Endothelial cell (in vitro differentiated cells): ENCODE results near the gene XCL1. TPM values are rescaled to one million over a fixed set of nuclear protein-coding genes. Genes with fewer than 3 reads are reported as not detected.

Experiments
- DNase-seq: peaks from one replicate; pipeline ENCODE4 v3.0.0; 2021; ENCODE audit warnings: low spot score
- H3K27ac Mint-ChIP-seq: one replicate; pipeline ENCODE4 v1.8.0; 2021; ENCODE audit warnings: mixed read lengths, inconsistent platforms; ENCODE audit not compliant: unreplicated experiment
- H3K27me3 Mint-ChIP-seq: one replicate; pipeline ENCODE4 v1.8.0; 2021; ENCODE audit warnings: mild to moderate bottlenecking, moderate library complexity, mixed read lengths, inconsistent platforms; ENCODE audit not compliant: unreplicated experiment
- H3K36me3 Mint-ChIP-seq: one replicate; pipeline ENCODE4 v1.8.0; 2021; ENCODE audit warnings: mild to moderate bottlenecking, low read depth, mixed read lengths, inconsistent platforms; ENCODE audit not compliant: unreplicated experiment
- H3K4me1 Mint-ChIP-seq: one replicate; pipeline ENCODE4 v1.8.0; 2021; ENCODE audit warnings: mild to moderate bottlenecking, mixed read lengths, inconsistent platforms; ENCODE audit not compliant: unreplicated experiment
- H3K4me3 Mint-ChIP-seq: one replicate; pipeline ENCODE4 v1.8.0; 2021; ENCODE audit warnings: mild to moderate bottlenecking, mixed read lengths, inconsistent platforms; ENCODE audit not compliant: unreplicated experiment
- H3K9me3 Mint-ChIP-seq: one replicate; pipeline ENCODE4 v1.8.0; 2021; ENCODE audit warnings: mixed read lengths, inconsistent platforms; ENCODE audit not compliant: unreplicated experiment
- CTCF ChIP-seq: fragments of 200-600 bp; sonication (generic); IDR thresholded peaks from one replicate; pipeline ENCODE4 v1.5.0; 2021; ENCODE audit warnings: antibody characterized with exemption; ENCODE audit not compliant: unreplicated experiment
- total RNA-seq: library from RNA; stranded (reverse); fragmentation: NEBNext Ultra II Directional; extraction: Animal tissue kit (Norgen Biotek cat#: 25700); gene quantifications from one replicate; pipeline ENCODE4 v1.2.1, GENCODE V29; 2021; ENCODE audit not compliant: unreplicated experiment

XCL1 gene
- total RNA-seq, 1 donor from 2014 or later, result not detected

GRCh38 chr1:168554603-168555483, 21.6 kb upstream of the XCL1 start:
- Mint-ChIP-seq H3K27me3 (no peaks in the 10 kb centered on the region), H3K4me1 (peaks cover 7% of the 10 kb centered on the region), H3K36me3 (no peaks in the 10 kb centered on the region), H3K27ac (no peak overlapping the region), H3K4me3 (no peak overlapping the region), H3K9me3 (no peaks in the 10 kb centered on the region)
- TF ChIP-seq CTCF, result no peak
- no peak for DNase-seq

- Mint-ChIP-seq H3K27ac (no peak overlapping the region), H3K36me3 (no peaks in the 10 kb centered on the region), H3K4me1 (peaks cover 7% of the 10 kb centered on the region), H3K9me3 (no peaks in the 10 kb centered on the region), H3K27me3 (no peaks in the 10 kb centered on the region), H3K4me3 (no peak overlapping the region)
- no peak for TF ChIP-seq CTCF
- DNase-seq, result no peak
Observed at GRCh38 chr1:168555508-168556046, 20.8 kb upstream of the XCL1 start.

GRCh38 chr1:168556647-168557046, 19.8 kb upstream of the XCL1 start:
- H3K9me3 Mint-ChIP-seq, result no peaks in the 10 kb centered on the region
- H3K4me3 Mint-ChIP-seq, result no peak overlapping the region
- no peak for TF ChIP-seq CTCF
- no peaks in the 10 kb centered on the region for H3K36me3 Mint-ChIP-seq
- no peak for DNase-seq
- no peak overlapping the region for H3K27ac Mint-ChIP-seq
- no peaks in the 10 kb centered on the region for H3K27me3 Mint-ChIP-seq
- peaks cover 7% of the 10 kb centered on the region for H3K4me1 Mint-ChIP-seq

- H3K27ac Mint-ChIP-seq, result no peak overlapping the region
Observed at GRCh38 chr1:168560370-168560769, 16.0 kb upstream of the XCL1 start.

More at GRCh38 chr1:168560370-168560769, 16.0 kb upstream of the XCL1 start:
- no peak overlapping the region for H3K4me3 Mint-ChIP-seq
- no peak for DNase-seq
- H3K9me3 Mint-ChIP-seq, result no peaks in the 10 kb centered on the region
- H3K36me3 Mint-ChIP-seq, result no peaks in the 10 kb centered on the region
- peaks cover 7% of the 10 kb centered on the region for H3K4me1 Mint-ChIP-seq
- H3K27me3 Mint-ChIP-seq, result peaks cover 3% of the 10 kb centered on the region
- no peak for TF ChIP-seq CTCF
